ENCODE measurements around the gene FGFR2.

- TF ChIP-seq CTCF (IDR thresholded peaks at IDR 0.05; ENCODE audit: low read depth, low read length): no peak
- TF ChIP-seq POLR2A (IDR thresholded peaks at IDR 0.05; ENCODE audit: extremely low read depth, insufficient read length): no peak
- TF ChIP-seq MAX (IDR thresholded peaks at IDR 0.05; ENCODE audit: low read depth, low read length): no peak
- no peak for TF ChIP-seq MYC (IDR thresholded peaks at IDR 0.05; ENCODE audit: low read depth, low read length)
Observed at GRCh38 chr10:121599947-121600346, 1.7 kb upstream of the FGFR2 start.

Measured in NB4 (cell line).